22Rv1 (cell line): ENCODE measurements around the gene MAGI1.

Source experiments
- H3K27ac ChIP-seq: fragments of 450-650 bp; 2 replicates; pipeline ENCODE4 v1.5.1; 2017
- CTCF ChIP-seq: fragments of 450-650 bp; IDR thresholded peaks from 2 replicates; pipeline ENCODE4 v1.5.1; 2017; ENCODE audit warnings: mild to moderate bottlenecking
- ZFX ChIP-seq: fragments of 450-650 bp; IDR thresholded peaks from 2 replicates; pipeline ENCODE4 v1.6.1; 2017; ENCODE audit warnings: antibody characterized with exemption, borderline replicate concordance

The MAGI1 gene

DNA sequence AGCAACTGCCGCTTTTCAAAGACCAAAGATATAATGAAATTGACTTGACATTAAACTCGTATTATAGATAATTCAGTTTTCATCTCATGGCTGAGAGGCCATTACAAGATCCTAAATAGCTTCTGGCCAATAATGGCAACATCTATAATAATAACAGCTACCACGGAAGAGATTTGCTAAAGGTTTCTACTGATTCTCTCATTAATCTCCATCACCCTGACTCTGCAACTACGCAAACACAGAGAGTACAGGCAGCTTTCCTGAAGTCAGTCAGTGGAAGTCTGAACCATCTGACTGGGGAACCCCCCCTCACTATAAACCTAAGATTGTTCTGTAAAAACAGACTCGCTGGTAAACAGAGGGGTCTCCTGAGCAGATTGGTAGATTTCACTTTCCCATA lies 257.1 kb downstream of the MAGI1 start:
- TF ChIP-seq CTCF (no peak), ZFX (no peak)

GRCh38 chr3:65779390-65779789 lies 259.3 kb downstream of the MAGI1 start:
- H3K27ac ChIP-seq, result no peak overlapping the region
- TF ChIP-seq CTCF (no peak), ZFX (no peak)

More for the DNA sequence above, 257.1 kb downstream of the MAGI1 start:
- no peak overlapping the region for H3K27ac ChIP-seq

- TF ChIP-seq CTCF, result no peak
- TF ChIP-seq ZFX, result no peak
- H3K27ac ChIP-seq, result no peak overlapping the region
Measured at GRCh38 chr3:65778968-65779367, 259.8 kb downstream of the MAGI1 start.

DNA sequence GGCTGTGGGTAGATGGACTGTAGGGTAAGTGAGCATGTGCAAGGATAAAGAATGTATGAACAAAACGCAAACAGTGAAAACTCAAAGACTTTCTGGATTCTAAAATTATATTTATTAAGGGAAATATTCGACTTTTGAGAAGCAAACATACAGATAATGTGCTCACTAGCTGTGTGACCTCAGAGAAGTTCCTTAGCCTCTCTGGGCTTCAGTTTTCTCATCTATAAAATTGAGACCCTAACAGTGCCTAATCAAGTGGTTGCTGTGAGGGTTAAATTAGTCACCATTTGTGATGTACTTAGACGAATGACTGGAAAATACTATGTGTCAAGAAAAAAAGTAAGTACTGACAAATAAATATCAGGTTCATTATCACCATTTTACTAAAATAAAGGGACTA lies 261.7 kb downstream of the MAGI1 start:
- no peak for TF ChIP-seq ZFX
- TF ChIP-seq CTCF, result no peak
- H3K27ac ChIP-seq, result no peak overlapping the region

DNA sequence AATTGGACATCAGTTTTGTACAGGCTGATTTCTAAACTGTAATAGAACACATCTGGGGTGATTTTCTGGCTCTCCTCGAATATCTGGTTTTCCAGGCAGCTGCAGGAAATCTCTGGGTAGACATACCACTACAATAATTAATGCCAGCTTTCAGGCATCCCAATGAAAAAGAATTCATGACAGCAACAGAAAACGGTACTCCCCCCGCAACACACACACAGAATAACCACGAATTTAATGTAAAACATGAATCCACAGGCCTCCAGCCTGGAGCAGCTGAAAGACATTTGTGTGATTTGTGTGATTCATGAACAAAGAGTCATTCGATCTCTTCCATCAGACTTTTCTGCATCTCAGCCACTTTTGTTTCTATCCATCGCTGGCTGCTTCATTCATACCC lies 262.2 kb downstream of the MAGI1 start:
- no peak for TF ChIP-seq ZFX
- TF ChIP-seq CTCF, result no peak
- no peak overlapping the region for H3K27ac ChIP-seq

GRCh38 chr3:65776081-65776480 lies 262.6 kb downstream of the MAGI1 start:
- H3K27ac ChIP-seq, result no peak overlapping the region
- TF ChIP-seq CTCF, result no peak
- no peak for TF ChIP-seq ZFX

- no peak overlapping the region for H3K27ac ChIP-seq
- TF ChIP-seq ZFX (no peak), CTCF (no peak)
Measured at GRCh38 chr3:65772758-65773157, 266.0 kb downstream of the MAGI1 start.
